ENCODE data around the gene ATXN7L3.

Gene ATXN7L3

GRCh38 chr17:44171931-44172455 lies 27.7 kb downstream of the ATXN7L3 start:
- Histone ChIP-seq H3K4me2 (ENCODE audit: low read depth, low read length, poor library complexity, severe bottlenecking) (no peak overlapping the region), H3K27me3 (ENCODE audit: low read length) (no peaks in the 10 kb centered on the region), H2AFZ (ENCODE audit: low read depth, low read length, severe bottlenecking) (no peak overlapping the region), H3F3A (ENCODE audit: insufficient read depth) (peaks cover 7% of the 10 kb centered on the region), H3K36me3 (ENCODE audit: low read length) (0 out of 2 replicates have a peak, but pooled peaks cover 3% of the 10 kb centered on the region), H3K9me3 (ENCODE audit: insufficient read depth, low read length) (no peaks in the 10 kb centered on the region), H3K9ac (ENCODE audit: low read length) (no peak overlapping the region), H3K9me2 (replicated peaks; ENCODE audit: insufficient read depth, low read length) (no peaks in the 10 kb centered on the region), H4K20me1 (ENCODE audit: low read depth, low read length) (no peaks in the 10 kb centered on the region), H3K27ac (ENCODE audit: low read depth, low read length) (no peak overlapping the region), H3K79me2 (ENCODE audit: insufficient read depth, low read length) (no peaks in the 10 kb centered on the region), H3K4me3 (ENCODE audit: insufficient read depth, low read length, poor library complexity, severe bottlenecking) (no peak overlapping the region)
- no peak for TF ChIP-seq CTCF (IDR thresholded peaks at IDR 0.05; ENCODE audit: insufficient read depth, low read length, poor library complexity, severe bottlenecking)
- TF ChIP-seq EZH2phosphoT487 (conservative IDR thresholded peaks at IDR 0.05; ENCODE audit: low read length), result no peak

- TF ChIP-seq CTCF (IDR thresholded peaks at IDR 0.05; ENCODE audit: insufficient read depth, low read length, poor library complexity, severe bottlenecking), result no peak
- no peak for TF ChIP-seq EZH2phosphoT487 (conservative IDR thresholded peaks at IDR 0.05; ENCODE audit: low read length)
- Histone ChIP-seq H3K9ac (ENCODE audit: low read length) (no peak within 1 kb of the TSS), H3K4me2 (ENCODE audit: low read depth, low read length, poor library complexity, severe bottlenecking) (no peak within 1 kb of the TSS), H3K36me3 (ENCODE audit: low read length) (0 out of 2 replicates have a peak, but pooled peaks cover 2% of the 10 kb centered on the region), H3K9me2 (replicated peaks; ENCODE audit: insufficient read depth, low read length) (no peaks in the 10 kb centered on the region), H3K27me3 (ENCODE audit: low read length) (no peaks in the 10 kb centered on the region), H3F3A (ENCODE audit: insufficient read depth) (peaks cover 4% of the 10 kb centered on the region; the same call in 1 of the 2 replicates), H4K20me1 (ENCODE audit: low read depth, low read length) (no peaks in the 10 kb centered on the region), H2AFZ (ENCODE audit: low read depth, low read length, severe bottlenecking) (no peak within 1 kb of the TSS), H3K4me3 (ENCODE audit: insufficient read depth, low read length, poor library complexity, severe bottlenecking) (no peak within 1 kb of the TSS), H3K27ac (ENCODE audit: low read depth, low read length) (no peak within 1 kb of the TSS), H3K9me3 (ENCODE audit: insufficient read depth, low read length) (no peaks in the 10 kb centered on the region), H3K79me2 (ENCODE audit: insufficient read depth, low read length) (no peaks in the 10 kb centered on the region)
These were observed 29.0 kb downstream of the ATXN7L3 start, which contains the start of gene ASB16 for GRCh38 chr17:44170499-44171201. Gene ASB16, plus strand, starts transcription at chr17:44170704. Its CDS starts 86 bp downstream, at chr17:44170790.

GRCh38 chr17:44170135-44170498 lies 29.6 kb downstream of the ATXN7L3 start:
- H3K36me3 ChIP-seq (ENCODE audit: low read length), result no peaks in the 10 kb centered on the region
- H3K27ac ChIP-seq (ENCODE audit: low read depth, low read length), result no peak overlapping the region
- no peak overlapping the region for H2AFZ ChIP-seq (ENCODE audit: low read depth, low read length, severe bottlenecking)
- H3F3A ChIP-seq (ENCODE audit: insufficient read depth), result no peaks in the 10 kb centered on the region
- H3K9ac ChIP-seq (ENCODE audit: low read length), result no peak overlapping the region
- TF ChIP-seq EZH2phosphoT487 (conservative IDR thresholded peaks at IDR 0.05; ENCODE audit: low read length) (no peak), CTCF (IDR thresholded peaks at IDR 0.05; ENCODE audit: insufficient read depth, low read length, poor library complexity, severe bottlenecking) (no peak)
- no peak overlapping the region for H3K4me3 ChIP-seq (ENCODE audit: insufficient read depth, low read length, poor library complexity, severe bottlenecking)
- no peaks in the 10 kb centered on the region for H4K20me1 ChIP-seq (ENCODE audit: low read depth, low read length)
- H3K4me2 ChIP-seq (ENCODE audit: low read depth, low read length, poor library complexity, severe bottlenecking), result no peak overlapping the region
- H3K9me3 ChIP-seq (ENCODE audit: insufficient read depth, low read length), result no peaks in the 10 kb centered on the region
- H3K9me2 ChIP-seq (replicated peaks; ENCODE audit: insufficient read depth, low read length), result no peaks in the 10 kb centered on the region
- no peaks in the 10 kb centered on the region for H3K27me3 ChIP-seq (ENCODE audit: low read length)
- H3K79me2 ChIP-seq (ENCODE audit: insufficient read depth, low read length), result no peaks in the 10 kb centered on the region
